ENCODE results near the gene SKOR1. TPM values are rescaled to one million over a fixed set of nuclear protein-coding genes. Genes with fewer than 3 reads are reported as not detected.

The SKOR1 gene
- total RNA-seq, 1 experiment from 2014 or later = 0.81 TPM

DNA sequence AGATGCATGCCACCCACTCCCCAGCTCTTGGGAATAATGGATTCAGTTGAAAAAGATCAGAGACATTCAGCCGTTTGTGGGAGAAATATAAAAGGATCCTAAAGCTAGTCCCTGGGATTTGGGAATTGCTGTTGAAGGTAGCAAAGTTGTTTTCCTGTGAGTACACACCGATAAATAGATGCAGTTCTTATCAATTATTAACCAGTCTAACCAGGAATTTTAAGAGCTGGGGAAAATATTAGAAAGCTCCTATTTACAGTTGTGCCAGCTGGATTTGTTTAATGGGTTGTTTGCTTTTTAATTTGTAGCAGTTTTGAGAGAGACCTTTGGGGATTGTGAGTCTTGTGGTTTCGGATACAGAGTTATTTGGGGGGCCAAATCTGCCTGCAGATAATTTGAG, 44.2 kb upstream of the SKOR1 start:
- no TSS peak for BruUV-seq (replicated peaks)
- ATAC-seq = no peak
- TF ChIP-seq CEBPB (IDR thresholded peaks at IDR 0.05; ENCODE audit: low read depth) (no peak), ELF1 (IDR thresholded peaks at IDR 0.05; ENCODE audit: borderline replicate concordance, low read depth) (no peak), ZFX (IDR thresholded peaks at IDR 0.05) (no peak), SRF (IDR thresholded peaks at IDR 0.05; ENCODE audit: low read depth) (no peak), EZH2phosphoT487 (IDR thresholded peaks at IDR 0.05; ENCODE audit: borderline replicate concordance) (no peak), MAX (IDR thresholded peaks at IDR 0.05) (no peak), SP1 (IDR thresholded peaks at IDR 0.05; ENCODE audit: low read depth) (no peak), EGR1 (IDR thresholded peaks at IDR 0.05; ENCODE audit: low read depth) (no peak), POLR2AphosphoS5 (IDR thresholded peaks at IDR 0.05; ENCODE audit: low read depth, low read length) (no peak), YY1 (IDR thresholded peaks at IDR 0.05; ENCODE audit: extremely low read depth, insufficient replicate concordance, low read depth, low read length) (no peak), POLR2A (IDR thresholded peaks at IDR 0.05; ENCODE audit: borderline replicate concordance, extremely low read depth, insufficient read depth, insufficient read length) (no peak), FOSL1 (IDR thresholded peaks at IDR 0.05; ENCODE audit: low read depth) (no peak), ZNF274 (IDR thresholded peaks at IDR 0.05; ENCODE audit: low read depth, low read length) (no peak), JUND (IDR thresholded peaks at IDR 0.05) (no peak), CBX3 (IDR thresholded peaks at IDR 0.05; ENCODE audit: low read depth) (no peak), EZH2 (IDR thresholded peaks at IDR 0.05) (no peak)
- TF ChIP-seq, protein P1, sequence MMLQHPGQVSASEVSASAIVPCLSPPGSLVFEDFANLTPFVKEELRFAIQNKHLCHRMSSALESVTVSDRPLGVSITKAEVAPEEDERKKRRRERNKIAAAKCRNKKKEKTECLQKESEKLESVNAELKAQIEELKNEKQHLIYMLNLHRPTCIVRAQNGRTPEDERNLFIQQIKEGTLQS (IDR thresholded peaks at IDR 0.05) = no peak
- Histone ChIP-seq H3K36me3 (ENCODE audit: control insufficient read depth in 1 of 2, insufficient read depth in 2 of 2, low read length in 2 of 2) (no peaks in the 10 kb centered on the region), H4K20me1 (ENCODE audit: insufficient read depth) (no peaks in the 10 kb centered on the region), H3K4me1 (ENCODE audit: control insufficient read depth in 1 of 2, insufficient read depth in 2 of 2, low read length in 2 of 2) (no peaks in the 10 kb centered on the region), H3K4me2 (ENCODE audit: low read length) (no peak overlapping the region), H3K9me2 (ENCODE audit: insufficient read depth) (no peaks in the 10 kb centered on the region), H3K4me3 (replicated peaks in 1 of 2; ENCODE audit: low read depth in 1 of 2, low read length in 2 of 2) (no peak overlapping the region), H3K27ac (ENCODE audit: low read depth, low read length) (no peak overlapping the region), H3K79me2 (ENCODE audit: insufficient read depth, low read length) (no peaks in the 10 kb centered on the region), H3K27me3 (ENCODE audit: insufficient read depth, low read length) (no peaks in the 10 kb centered on the region), H3K9me3 (ENCODE audit: control insufficient read depth in 1 of 2, insufficient read depth in 1 of 2, low read depth in 1 of 2, low read length in 2 of 2) (no peaks in the 10 kb centered on the region), H3K9ac (ENCODE audit: low read length) (no peak overlapping the region), H2AFZ (ENCODE audit: low read depth, low read length, poor library complexity, severe bottlenecking) (no peak overlapping the region)
- CTCF ChIA-PET = no interaction called here
- intact Hi-C loops (cut with micrococcal nuclease) = no loop called here
- DNase-seq (ENCODE audit: low read depth, low spot score) = no peak
- POLR2A ChIA-PET = no interaction called here
- RAD21 ChIA-PET (ENCODE audit: low non-redundant PET in 1 of 2, low total read pairs in 2 of 2, uncharacterized antibody in 2 of 2, unreplicated experiment in 2 of 2) = no interaction called here

All from HCT116 (cell line).